Left lobe of liver (tissue), 2 donors: ENCODE data around the gene LRRC32. TPM values are rescaled to one million over a fixed set of nuclear protein-coding genes. Genes with fewer than 3 reads are reported as not detected.
"Not testable (repeated sequence)": the region's sequence is repeated elsewhere in the genome, so short reads cannot be mapped to it uniquely, and the experiment has no call there.

Experiments
- ATAC-seq: fragments of 200-7000 bp; cut with Tn5 transposase; one replicate; pipeline ENCODE4 v1.9.1; 2020; ENCODE audit warnings: mild to moderate bottlenecking, moderate library complexity
- DNase-seq: peaks from one replicate; pipeline ENCODE4 v3.0.0-alpha.2; 2020; ENCODE audit warnings: low spot score
- total RNA-seq: library from RNA; stranded (reverse); gene quantifications from one replicate; pipeline ENCODE4 v1.2.1, GENCODE V29; 2021
- donor health status: DM: no; HTN: no; CAD: no; lungs with moderate emphysema.
- donor health status: DM: no; HTN: yes; CAD: no.

Gene LRRC32
- total RNA-seq, 1 donor from 2014 or later: 10.5 TPM

GRCh38 chr11:76631566-76632308, 38.8 kb downstream of the LRRC32 start:
- ATAC-seq: no peak
- no peak for DNase-seq

GRCh38 chr11:76630600-76631281, 39.8 kb downstream of the LRRC32 start:
- ATAC-seq: no peak

GRCh38 chr11:76629853-76630599, 40.5 kb downstream of the LRRC32 start:
- ATAC-seq (peak; percentile 81), DNase-seq (peak; percentile 62)

More at GRCh38 chr11:76630600-76631281, 39.8 kb downstream of the LRRC32 start:
- DNase-seq: no peak

- peak; percentile 65 for ATAC-seq
- DNase-seq: peak; percentile 49
Measured at GRCh38 chr11:76629116-76629852, 41.3 kb downstream of the LRRC32 start.

GRCh38 chr11:76628408-76628947, 42.1 kb downstream of the LRRC32 start:
- peak; percentile 41 for DNase-seq
- no peak for ATAC-seq

GRCh38 chr11:76627606-76628005, 42.9 kb downstream of the LRRC32 start:
- no peak for ATAC-seq
- peak; percentile 30 for DNase-seq

- peak; percentile 32 for DNase-seq
- ATAC-seq: no peak
Measured at GRCh38 chr11:76626921-76627401, 43.6 kb downstream of the LRRC32 start.

- DNase-seq: peak; percentile 32
- no peak for ATAC-seq
Measured at GRCh38 chr11:76626266-76626665, 44.3 kb downstream of the LRRC32 start.

GRCh38 chr11:76625472-76626186, 44.9 kb downstream of the LRRC32 start:
- DNase-seq (no peak), ATAC-seq (no peak)

- DNase-seq (peak; percentile 38), ATAC-seq (no peak)
Measured at GRCh38 chr11:76624500-76625379, 45.8 kb downstream of the LRRC32 start.

- ATAC-seq: no peak
- no peak for DNase-seq
Measured at GRCh38 chr11:76623884-76624419, 46.6 kb downstream of the LRRC32 start.

GRCh38 chr11:76623171-76623883, 47.2 kb downstream of the LRRC32 start:
- DNase-seq (peak; percentile 43), ATAC-seq (no peak)

- ATAC-seq (no peak), DNase-seq (peak; percentile 35)
Measured at GRCh38 chr11:76622493-76623094, 48.0 kb downstream of the LRRC32 start.

GRCh38 chr11:76621868-76622267, 48.7 kb downstream of the LRRC32 start:
- no peak for ATAC-seq

GRCh38 chr11:76621466-76621865, 49.1 kb downstream of the LRRC32 start:
- ATAC-seq (no peak), DNase-seq (no peak)

More at GRCh38 chr11:76621868-76622267, 48.7 kb downstream of the LRRC32 start:
- DNase-seq: no peak

GRCh38 chr11:76620489-76620888, 50.1 kb downstream of the LRRC32 start:
- no peak for ATAC-seq
- DNase-seq: no peak

- ATAC-seq: not testable (repeated sequence)
Measured at GRCh38 chr11:76619801-76620200, 50.7 kb downstream of the LRRC32 start.

More at GRCh38 chr11:76619801-76620200, 50.7 kb downstream of the LRRC32 start:
- DNase-seq: not testable (repeated sequence)
